RWPE1 (cell line): ENCODE results near the gene DENND4C.
"Not testable (repeated sequence)": the region's sequence is repeated elsewhere in the genome, so short reads cannot be mapped to it uniquely, and the experiment has no call there.

Experiments used
- CTCF ChIA-PET: fragments of 350-600 bp; sonication (Branson Sonifier 250); formaldehyde crosslinking; extraction: SDS; loops from one replicate; lab custom pipeline; 2021; lab: Yijun Ruan, JAX
- POLR2A ChIA-PET: fragments of 400-600 bp; formaldehyde crosslinking; extraction: SDS; loops from one replicate; lab custom pipeline; 2020; ENCODE audit warnings: antibody characterized with exemption; ENCODE audit not compliant: low non-redundant PET; lab: Yijun Ruan, JAX
- DNase-seq: peaks from one replicate; pipeline ENCODE4 v3.0.0; 2012; ENCODE audit warnings: low spot score
- H3K27ac ChIP-seq: fragments of 450-650 bp; 2 replicates; pipeline ENCODE4 v1.5.1; 2017
- TF ChIP-seq, protein P1 (sequence below): fragments of 450-650 bp; conservative IDR thresholded peaks from 2 replicates; pipeline ENCODE4 v1.5.1; 2017; ENCODE audit warnings: low read depth, mild to moderate bottlenecking

Gene DENND4C

DNA sequence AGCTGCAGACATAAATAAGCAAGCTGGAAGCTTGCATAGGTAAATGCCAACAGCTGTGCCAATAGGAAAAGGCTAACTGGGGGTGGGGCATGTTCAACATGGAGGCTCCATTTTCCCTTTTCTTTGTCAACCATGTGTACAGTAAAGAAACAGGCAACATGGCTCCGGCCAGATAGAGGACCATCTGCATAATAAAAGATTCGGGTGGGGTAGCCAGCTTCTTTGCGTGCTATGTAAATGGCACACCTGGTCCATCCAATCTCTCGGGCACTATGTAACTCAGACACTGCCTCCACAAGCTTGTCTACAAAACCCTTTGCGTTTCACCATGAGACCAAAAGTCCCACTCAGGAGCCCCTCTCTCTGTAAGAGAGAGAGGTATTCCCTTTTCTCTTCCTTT, 41.7 kb upstream of the DENND4C start:
- H3K27ac ChIP-seq: no peak overlapping the region
- TF ChIP-seq, protein P1, sequence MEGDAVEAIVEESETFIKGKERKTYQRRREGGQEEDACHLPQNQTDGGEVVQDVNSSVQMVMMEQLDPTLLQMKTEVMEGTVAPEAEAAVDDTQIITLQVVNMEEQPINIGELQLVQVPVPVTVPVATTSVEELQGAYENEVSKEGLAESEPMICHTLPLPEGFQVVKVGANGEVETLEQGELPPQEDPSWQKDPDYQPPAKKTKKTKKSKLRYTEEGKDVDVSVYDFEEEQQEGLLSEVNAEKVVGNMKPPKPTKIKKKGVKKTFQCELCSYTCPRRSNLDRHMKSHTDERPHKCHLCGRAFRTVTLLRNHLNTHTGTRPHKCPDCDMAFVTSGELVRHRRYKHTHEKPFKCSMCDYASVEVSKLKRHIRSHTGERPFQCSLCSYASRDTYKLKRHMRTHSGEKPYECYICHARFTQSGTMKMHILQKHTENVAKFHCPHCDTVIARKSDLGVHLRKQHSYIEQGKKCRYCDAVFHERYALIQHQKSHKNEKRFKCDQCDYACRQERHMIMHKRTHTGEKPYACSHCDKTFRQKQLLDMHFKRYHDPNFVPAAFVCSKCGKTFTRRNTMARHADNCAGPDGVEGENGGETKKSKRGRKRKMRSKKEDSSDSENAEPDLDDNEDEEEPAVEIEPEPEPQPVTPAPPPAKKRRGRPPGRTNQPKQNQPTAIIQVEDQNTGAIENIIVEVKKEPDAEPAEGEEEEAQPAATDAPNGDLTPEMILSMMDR: no peak
- ChIA-PET POLR2A (no interaction called here), CTCF (no interaction called here)
- no peak for DNase-seq

DNA sequence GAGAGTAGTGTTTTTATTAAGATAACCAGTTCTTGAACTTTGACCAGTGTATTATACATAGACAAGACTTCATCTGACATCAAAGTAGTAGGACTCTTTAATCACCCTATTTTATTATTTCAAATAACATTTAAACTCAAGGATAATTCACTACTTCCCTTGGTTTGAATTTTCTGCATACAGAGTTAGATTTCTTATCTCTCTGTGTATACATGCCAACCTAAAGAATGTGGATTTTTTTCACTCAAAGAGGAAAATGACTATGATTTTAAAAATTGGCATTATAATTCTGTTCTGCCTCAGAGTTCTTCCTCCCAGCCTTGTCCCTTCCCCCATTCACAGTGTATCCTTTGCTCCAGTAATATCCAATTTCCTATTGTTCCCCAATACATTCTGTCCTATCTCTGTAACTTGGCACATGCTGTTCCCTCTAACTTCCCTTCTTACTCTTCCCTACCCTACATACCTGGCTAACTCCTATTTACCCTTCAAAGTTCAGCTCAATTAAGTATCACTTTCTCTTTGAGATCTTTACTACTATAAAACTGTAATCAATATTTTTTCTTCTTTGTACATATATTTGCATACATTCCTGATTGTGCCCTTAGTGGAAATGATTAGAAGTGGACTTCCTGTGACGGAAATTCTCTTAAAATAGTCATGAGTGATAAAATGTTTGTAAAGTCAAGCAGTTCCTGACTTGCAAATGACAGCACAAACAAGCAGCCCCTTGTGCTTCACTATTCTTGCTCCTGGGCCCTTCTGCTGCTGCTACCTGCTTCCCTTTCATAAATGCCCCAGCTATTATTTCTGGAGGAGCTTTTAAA, 38.1 kb upstream of the DENND4C start:
- TF ChIP-seq, protein P1: no peak
- no peak for DNase-seq
- ChIA-PET CTCF (no interaction called here), POLR2A (no interaction called here)
- no peak overlapping the region for H3K27ac ChIP-seq

DNA sequence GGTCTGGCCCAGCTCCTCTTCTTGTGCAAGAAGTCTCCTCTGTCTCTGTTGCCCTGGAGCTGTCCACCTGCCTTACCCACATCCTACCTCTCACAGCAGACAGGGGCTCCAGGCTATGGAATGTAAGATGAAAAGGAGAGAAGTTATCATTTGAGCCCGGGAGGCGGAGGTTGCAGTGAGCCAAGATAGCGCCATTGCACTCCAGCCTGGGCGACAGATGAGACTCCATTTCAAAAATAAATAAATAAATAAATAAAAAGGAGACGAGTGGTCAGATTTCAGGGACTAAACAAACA, 37.5 kb upstream of the DENND4C start:
- no peak overlapping the region for H3K27ac ChIP-seq
- ChIA-PET CTCF (no interaction called here), POLR2A (no interaction called here)
- no peak for DNase-seq
- TF ChIP-seq, protein P1: no peak

DNA sequence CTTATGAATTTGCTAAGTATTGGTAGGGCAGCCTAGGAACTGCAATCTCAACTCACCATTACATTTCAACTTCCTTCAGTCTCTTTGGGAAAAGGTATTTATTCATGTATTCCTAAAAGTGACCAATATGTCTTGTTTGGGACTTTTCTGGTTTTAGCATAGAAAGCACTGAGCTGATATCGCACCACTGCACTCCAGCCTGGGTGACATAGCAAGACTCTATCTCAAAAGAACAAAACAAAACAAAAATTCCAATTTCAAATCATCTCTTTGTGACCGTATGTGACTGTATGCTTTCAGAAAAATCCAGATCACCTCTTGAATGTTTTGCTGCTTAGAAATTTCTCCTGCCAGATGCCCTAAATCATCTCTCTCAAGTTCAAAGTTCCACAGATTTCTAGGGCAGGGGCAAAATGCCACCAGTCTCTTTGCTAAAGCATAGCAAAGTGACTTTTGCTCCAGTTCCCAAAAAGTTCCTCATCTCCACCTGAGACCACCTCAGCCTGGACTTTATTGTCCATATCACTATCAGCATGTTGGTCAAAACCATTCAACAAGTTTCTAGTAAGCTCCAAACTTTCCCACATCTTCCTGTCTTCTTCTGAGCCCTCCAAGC, 37.0 kb upstream of the DENND4C start:
- H3K27ac ChIP-seq, POLR2A ChIA-PET, DNase-seq, CTCF ChIA-PET: not testable (repeated sequence)

DNA sequence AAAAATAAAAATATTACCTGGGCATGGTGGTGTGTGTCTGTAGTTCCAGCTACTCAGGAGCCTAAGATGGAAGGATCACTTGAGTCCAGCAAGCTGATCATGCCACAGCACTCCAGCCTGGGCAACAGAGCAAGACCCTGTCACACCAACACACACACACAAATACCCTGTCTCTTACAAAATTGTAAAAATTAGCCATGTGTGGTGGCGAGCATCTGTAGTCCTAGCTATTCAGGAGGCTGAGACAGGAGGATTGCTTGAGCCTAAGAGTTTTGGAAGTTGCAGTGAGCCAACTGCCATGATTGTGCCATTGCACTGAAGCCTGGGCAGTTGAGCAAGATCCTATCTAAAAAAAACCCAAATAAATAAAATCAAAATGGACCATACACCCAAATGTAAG, 32.1 kb upstream of the DENND4C start:
- DNase-seq: no peak
- TF ChIP-seq, protein P1: no peak
- no peak overlapping the region for H3K27ac ChIP-seq
- ChIA-PET POLR2A (no interaction called here), CTCF (interaction anchor here (0.6 kb wide), 1 partner anchor 1980 kb away, joined by 3 read pairs; no protein-coding TSS in a partner anchor)

DNA sequence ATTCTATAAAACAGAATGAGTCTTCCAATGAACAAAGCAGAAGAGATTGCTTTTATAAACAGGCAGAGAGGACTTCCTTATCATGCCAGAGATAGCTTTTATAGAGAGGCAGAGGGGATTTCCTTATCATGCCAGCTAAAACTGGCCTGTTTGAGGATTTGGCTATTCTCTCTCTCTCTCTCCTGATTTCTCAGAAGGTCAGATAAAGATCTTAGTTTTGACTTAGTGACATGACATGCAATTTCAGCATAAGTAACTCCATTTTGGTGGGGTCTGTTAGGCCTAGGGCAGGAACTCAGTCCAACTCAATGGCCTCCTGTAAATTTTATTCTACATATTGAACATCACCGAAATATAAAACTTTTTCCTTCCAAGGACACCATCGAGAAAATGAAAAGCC, 31.5 kb upstream of the DENND4C start:
- DNase-seq: no peak
- no peak overlapping the region for H3K27ac ChIP-seq
- ChIA-PET CTCF (interaction anchor here (0.6 kb wide), 1 partner anchor 1980 kb away, joined by 3 read pairs; no protein-coding TSS in a partner anchor), POLR2A (no interaction called here)
- TF ChIP-seq, protein P1: no peak

DNA sequence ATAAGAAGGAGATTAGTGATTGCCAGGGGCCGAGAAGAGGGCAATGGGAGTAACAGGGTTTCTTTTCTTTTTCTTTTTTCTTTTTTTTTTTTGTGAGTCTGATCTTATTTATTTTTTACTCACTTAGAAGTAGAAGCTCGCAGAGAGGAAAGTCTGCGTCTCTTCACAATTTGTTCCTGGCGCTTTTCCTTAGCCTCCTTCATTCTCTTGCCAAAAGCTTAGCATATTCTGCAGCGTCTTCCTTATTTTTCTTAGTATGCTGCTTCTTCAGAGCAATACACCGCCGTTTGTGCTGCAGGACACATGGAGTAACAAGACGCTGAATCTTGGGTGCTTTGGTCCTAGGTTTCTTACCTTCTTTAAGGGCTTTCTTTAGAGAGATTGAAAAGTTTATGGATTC, 30.3 kb upstream of the DENND4C start:
- POLR2A ChIA-PET: no interaction called here
- DNase-seq: no peak
- H3K27ac ChIP-seq: no peak overlapping the region
- CTCF ChIA-PET: no interaction called here
- TF ChIP-seq, protein P1: no peak
